Stimulated activated CD8-positive, alpha-beta memory T cell treated with anti-CD3 and anti-CD28 coated beads, Interleukin-7, amount 100 ng/mL, for 48 hours (primary cell): ENCODE results near the gene UCKL1.
"Not testable (repeated sequence)": the region's sequence is repeated elsewhere in the genome, so short reads cannot be mapped to it uniquely, and the experiment has no call there.

Source experiments
- DNase-seq, 2 donors: peaks; one replicate each; pipeline ENCODE4 v3.0.0-alpha.2; 2020; ENCODE audit warnings: low read depth in 1 of 2; ENCODE audit errors: extremely low read depth in 1 of 2

UCKL1 gene

DNA sequence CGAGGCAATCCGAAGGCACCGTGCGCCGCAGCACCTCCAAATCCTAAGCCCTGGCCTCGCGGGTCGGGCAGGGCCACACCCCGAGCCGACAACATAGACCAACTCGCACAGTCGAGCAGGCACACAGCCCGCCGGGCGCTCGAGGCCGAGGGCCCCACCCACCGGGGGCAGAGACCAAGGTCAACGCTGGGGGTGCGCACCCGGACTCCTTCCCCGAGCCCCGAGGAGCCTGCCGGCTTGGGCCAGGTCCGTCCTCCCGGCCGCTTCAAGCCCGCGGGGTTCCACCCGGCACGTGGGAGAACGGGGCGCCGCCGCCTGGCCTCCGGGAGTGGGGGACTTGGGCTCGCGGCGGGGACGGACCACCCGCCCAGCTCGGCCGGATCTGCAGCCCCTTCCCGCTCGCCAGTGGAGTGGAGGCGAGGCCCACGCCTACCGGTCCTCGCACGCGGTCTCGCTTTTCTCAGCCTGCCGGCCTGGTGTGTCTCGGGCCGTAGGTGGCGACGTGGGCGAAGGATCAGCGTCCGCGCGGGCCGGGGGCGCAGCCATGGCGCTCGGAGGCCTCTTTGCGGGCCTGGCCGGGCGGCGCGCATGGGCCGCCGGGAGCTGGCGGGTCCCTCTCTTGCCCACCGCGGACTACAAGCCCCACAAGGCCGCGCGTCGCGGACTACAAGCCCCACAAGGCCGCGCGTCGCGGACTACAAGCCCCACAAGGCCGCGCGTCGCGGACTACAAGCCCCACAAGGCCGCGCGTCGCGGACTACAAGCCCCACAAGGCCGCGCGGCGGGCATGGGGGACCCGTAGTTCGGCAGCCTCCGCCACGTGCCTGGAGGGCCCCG lies at the start of gene UCKL1:
Gene UCKL1, minus strand, starts transcription at position 590 of the 837 bp plus-strand sequence. Its CDS starts 44 bp downstream, at position 546.
- peak; percentile 78 to 81 for DNase-seq

GRCh38 chr20:64005394-64005793 lies 49.2 kb upstream of the UCKL1 start:
- DNase-seq: no peak

- no peak for DNase-seq
These were observed 47.9 kb upstream of the UCKL1 start for GRCh38 chr20:64003960-64004725.

DNA sequence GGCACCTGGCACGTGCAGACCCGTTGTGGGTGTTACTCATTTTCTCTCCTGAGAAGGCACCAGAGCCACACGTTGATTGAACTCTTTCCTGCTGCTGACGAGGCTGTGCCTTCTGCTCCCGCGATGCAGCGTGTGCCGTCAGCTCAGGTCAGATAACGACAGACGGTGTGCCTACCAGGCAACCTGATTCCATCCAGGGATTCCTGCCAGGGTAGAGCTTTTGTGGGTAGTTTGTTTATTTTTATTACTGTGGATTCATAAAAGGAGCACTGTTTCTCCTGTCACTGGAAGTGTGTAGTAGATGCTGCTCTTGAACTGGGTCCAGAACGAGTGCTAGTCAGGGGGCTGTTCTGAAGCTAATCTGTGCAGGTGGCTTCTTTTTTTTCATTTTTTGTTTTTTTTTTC lies 45.4 kb upstream of the UCKL1 start:
- DNase-seq: no peak

DNA sequence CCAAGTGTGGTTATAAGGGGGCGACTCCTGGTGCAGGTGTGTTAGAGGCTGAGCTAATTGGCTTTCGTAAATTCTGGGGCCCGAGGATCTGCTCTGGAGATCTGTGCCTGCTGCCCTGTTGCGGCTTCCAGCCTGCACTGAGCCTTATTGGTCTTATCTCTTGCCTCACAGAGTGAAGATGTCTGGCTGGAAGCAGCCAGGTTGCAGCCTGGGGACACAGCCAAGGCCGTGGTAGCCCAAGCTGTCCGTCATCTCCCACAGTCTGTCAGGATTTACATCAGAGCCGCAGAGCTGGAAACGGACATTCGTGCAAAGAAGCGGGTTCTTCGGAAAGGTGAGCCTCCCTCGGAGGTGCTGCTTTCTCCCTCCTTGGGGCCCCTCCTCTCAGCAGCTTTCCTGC lies 44.7 kb upstream of the UCKL1 start:
- no peak for DNase-seq

DNA sequence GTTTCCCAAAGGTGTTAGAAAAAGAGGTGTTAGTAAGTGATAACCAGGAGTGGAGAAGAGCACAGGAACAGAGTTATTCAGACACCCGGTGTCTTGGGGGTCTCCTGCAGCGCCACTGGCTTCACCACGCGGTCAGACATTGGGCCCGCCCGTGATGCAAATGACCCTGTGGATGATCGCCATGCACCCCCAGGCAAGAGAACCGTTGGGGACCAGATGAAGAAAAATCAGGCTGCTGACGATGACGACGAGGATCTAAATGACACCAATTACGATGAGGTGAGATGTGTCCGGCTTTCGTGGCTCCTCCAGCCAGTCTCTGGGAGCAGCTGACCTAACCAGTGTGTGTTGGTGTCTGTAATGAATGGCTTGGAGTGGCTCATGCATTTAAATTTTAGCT lies 26.7 kb upstream of the UCKL1 start:
- no peak for DNase-seq

GRCh38 chr20:63980806-63981728 lies 24.9 kb upstream of the UCKL1 start, which contains the start of gene PRPF6:
TSS of gene PRPF6 (plus strand) at chr20:63981132. CDS start at chr20:63981246, 114 bp downstream.
- peak; percentile 92 to 94 for DNase-seq

GRCh38 chr20:63980317-63980805 lies 24.1 kb upstream of the UCKL1 start:
- DNase-seq: no peak

- peak; percentile 71 to 90 for DNase-seq
These were observed 23.5 kb upstream of the UCKL1 start, which contains the start of gene SAMD10 for GRCh38 chr20:63979557-63980316. TSS of gene SAMD10 (minus strand) at chr20:63979642. CDS start at chr20:63979467, 175 bp downstream.

DNA sequence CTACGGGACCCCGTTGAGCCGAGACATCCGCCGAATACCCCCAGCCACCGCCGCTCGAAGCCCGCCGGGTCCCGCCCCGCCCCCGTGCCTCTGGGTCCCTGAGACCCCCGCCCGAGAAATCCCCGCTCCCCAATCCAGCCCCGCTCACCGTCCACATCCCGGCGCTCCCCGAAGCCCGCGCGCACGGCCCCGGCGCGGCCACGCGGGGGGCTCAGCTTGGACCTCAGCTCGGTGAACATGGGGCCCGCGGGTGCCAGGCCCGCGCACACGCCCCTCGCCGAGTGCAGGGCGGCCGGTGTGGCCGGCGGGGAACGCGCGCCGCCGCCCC lies 23.0 kb upstream of the UCKL1 start:
- DNase-seq: no peak

GRCh38 chr20:63978319-63979228 lies 22.4 kb upstream of the UCKL1 start:
- peak; percentile 62 to 68 for DNase-seq

- DNase-seq: peak; percentile 57 to 75
These were observed 21.6 kb upstream of the UCKL1 start for GRCh38 chr20:63977739-63978276.

GRCh38 chr20:63976980-63977738 lies 20.9 kb upstream of the UCKL1 start:
- DNase-seq: no peak

DNA sequence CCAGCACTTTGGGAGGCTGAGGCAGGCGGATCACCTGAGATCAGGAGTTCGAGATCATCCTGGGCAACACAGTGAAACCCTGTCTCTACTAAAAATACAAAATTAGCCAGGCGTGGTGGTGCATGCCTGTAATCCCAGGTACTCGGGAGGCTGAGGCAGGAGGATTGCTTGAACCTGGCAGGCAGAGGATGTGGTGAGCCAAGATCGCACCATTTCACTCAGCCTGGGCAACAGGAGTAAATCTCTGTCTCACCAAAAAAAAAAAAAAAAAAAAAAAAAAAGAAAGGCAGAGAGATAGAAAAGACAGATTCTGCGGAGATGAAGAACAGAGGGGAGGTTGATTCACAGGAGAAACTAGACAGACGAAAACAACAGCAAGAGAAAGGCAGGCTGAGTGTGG lies 20.3 kb upstream of the UCKL1 start:
- DNase-seq: not testable (repeated sequence)

DNA sequence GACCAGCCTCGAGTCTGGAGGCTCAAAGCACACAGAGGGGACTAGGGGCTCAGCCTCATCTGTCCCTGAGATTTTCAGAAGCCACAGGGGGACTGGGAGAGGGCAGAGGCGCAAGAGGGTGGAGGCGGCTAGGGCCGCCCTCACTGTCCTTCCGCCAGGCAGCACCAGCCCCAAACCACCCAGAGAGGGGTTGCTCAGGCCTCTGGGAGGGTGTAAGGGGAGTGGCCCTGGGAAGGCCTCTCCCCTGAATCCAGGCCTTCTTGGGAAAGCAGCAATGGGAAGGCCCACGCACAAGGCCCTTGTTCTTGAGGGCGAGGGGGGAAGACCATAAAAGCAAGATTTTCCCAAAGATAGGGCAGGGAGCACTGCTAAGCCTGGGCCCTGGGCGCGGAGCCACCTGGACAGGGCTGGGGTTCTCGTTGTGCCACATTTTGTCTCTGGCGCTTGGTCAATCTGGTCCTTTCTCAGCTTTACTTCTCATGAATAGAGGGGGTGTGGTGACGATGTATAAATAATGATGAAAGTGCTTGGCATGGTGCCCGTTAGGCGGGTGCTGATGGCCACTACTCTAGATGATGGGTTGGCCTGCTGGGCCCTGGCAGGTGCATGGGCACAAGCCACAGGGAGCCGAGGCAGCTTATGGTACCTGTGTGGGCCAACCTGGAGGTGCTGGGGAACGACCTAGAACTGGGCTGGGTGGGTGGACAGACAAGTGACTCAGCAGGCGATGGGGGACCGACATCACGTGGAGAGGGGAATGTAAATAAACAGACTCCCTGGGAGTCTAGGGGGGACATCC lies 18.4 kb upstream of the UCKL1 start:
- DNase-seq: no peak

DNA sequence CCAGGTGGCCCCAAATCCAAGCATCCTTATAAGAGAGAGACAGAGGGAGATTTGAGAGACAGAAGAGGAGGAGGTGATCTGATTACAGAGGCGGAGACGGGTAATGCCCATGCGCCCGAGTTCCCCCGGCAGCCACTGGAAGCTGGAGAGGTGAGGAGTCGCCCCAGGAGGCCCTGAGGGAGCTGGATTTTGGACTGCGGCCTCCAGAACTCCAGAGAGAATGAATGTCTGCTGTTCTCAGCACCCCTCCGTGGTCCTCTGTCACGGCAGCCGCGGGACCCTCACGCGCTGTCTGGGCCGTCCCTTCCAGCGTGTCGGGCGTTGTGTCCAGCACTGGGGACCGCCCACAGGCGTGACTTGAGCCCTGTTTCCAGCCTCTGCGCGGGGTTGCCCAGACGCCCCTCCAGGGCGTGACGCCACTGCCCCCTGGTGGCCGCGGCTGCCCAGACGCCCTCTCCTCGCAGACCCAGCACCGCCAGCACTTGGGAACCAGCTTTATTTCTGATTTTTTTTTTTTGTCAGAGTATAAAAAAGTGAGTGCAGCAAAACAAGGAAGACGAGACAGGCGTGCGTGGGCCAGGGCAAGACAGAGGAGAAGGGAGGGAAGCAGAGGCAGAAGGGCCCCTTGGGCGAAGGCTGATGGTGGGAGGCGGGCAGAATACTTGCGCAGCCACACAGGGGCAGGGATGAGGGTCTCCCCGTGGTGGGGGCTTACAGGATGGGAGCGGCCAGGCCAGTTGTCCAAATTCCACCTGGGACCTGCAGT lies 17.6 kb upstream of the UCKL1 start:
- DNase-seq: no peak

GRCh38 chr20:63973160-63973479 lies 16.9 kb upstream of the UCKL1 start:
- no peak for DNase-seq
